Kidney (tissue), 14 donors: ENCODE results near the gene SLC2A9. TPM values are rescaled to one million over a fixed set of nuclear protein-coding genes. Genes with fewer than 3 reads are reported as not detected.

ENCODE experiments used
- DNase-seq, 5 donors: peaks; one replicate each; pipeline ENCODE4 v3.0.0-alpha.2; 2013 to 2020
- FAIRE-seq: peaks from 2 replicates; lab custom pipeline; 2012; peaks lifted over from hg19 to GRCh38; lab: Jason Lieb, UNC
- H3K27ac ChIP-seq, 2 donors: one replicate each; pipeline ENCODE4 v1.7.0; 2013; ENCODE audit warnings: low read depth in 2 of 2, low read length in 2 of 2, inconsistent platforms in 1 of 2
- H3K27me3 ChIP-seq: one replicate; pipeline ENCODE4 v1.7.1; 2013; ENCODE audit warnings: low read length, inconsistent platforms; ENCODE audit not compliant: control insufficient read depth, insufficient read depth
- H3K36me3 ChIP-seq, 3 donors: one replicate each; pipeline versions ENCODE4 v1.7.0 to v1.7.1; 2013; ENCODE audit warnings: low read length in 3 of 3, control low read depth in 1 of 3, inconsistent platforms in 1 of 3; ENCODE audit not compliant: insufficient read depth in 3 of 3, control insufficient read depth in 2 of 3
- H3K4me1 ChIP-seq, 3 donors: one replicate each; pipeline versions ENCODE4 v1.7.0 to v1.7.1; 2013; ENCODE audit warnings: low read length in 3 of 3, inconsistent platforms in 1 of 3, low read depth in 1 of 3; ENCODE audit not compliant: control insufficient read depth in 2 of 3, insufficient read depth in 2 of 3
- H3K4me3 ChIP-seq, 3 donors: one replicate each; pipeline versions ENCODE4 v1.7.0 to v1.8.1; 2013; ENCODE audit warnings: low read length in 3 of 3, control low read depth in 1 of 3, inconsistent platforms in 1 of 3
- H3K9ac ChIP-seq, 3 donors: one replicate each; pipeline versions ENCODE4 v1.7.0 to v1.7.1; 2013; ENCODE audit warnings: low read length in 3 of 3, control low read depth in 1 of 3, inconsistent platforms in 1 of 3
- H3K9me3 ChIP-seq, 3 donors: one replicate each; pipeline versions ENCODE4 v1.7.0 to v1.7.1; 2013; ENCODE audit warnings: low read length in 3 of 3, control low read depth in 1 of 3, inconsistent platforms in 1 of 3; ENCODE audit not compliant: control insufficient read depth in 2 of 3, insufficient read depth in 1 of 3
- CTCF ChIP-seq: IDR thresholded peaks from 3 replicates; pipeline ENCODE4 v1.5.1; 2012; ENCODE audit warnings: mild to moderate bottlenecking, moderate library complexity, borderline replicate concordance; ENCODE audit not compliant: insufficient read depth; ENCODE audit errors: extremely low read depth
- intact Hi-C: fragments of 100-400 bp; cut with DNase I; formaldehyde crosslinking; loops from one replicate; pipeline ENCODE4 v1.11.1; 2022
- polyA plus RNA-seq: library from polyadenylated mRNA; stranded (reverse); fragments of 350-450 nt; fragmentation: Illumina TruSeq; extraction: RNeasy Lipid Tissue Mini Kit (QIAGEN cat#74804); gene quantifications from one replicate; pipeline ENCODE4 v1.2.3, GENCODE V29; 2014; ENCODE audit warnings: low read depth, low replicate concordance; ENCODE audit not compliant: insufficient read depth
- total RNA-seq: library from RNA; stranded (reverse); fragmentation: NEBNext Ultra II Directional; extraction: Animal tissue kit (Norgen Biotek cat#: 25700); gene quantifications from one replicate; pipeline ENCODE4 v1.2.1, GENCODE V29; 2021
- donor health status: control.
- donor health status: control.
- donor health status: control.
- donor health status: control.
- donor health status: control.
- donor health status: DM: yes; HTN: yes; CAD: no.
- donor health status: Normal renal cell carcinoma (clear cell type).

SLC2A9 gene
- total and polyA plus RNA-seq, 2 donors from 2014 or later, result 41.5 to 47.6 TPM

- H3K9me3 ChIP-seq, result no peaks in the 10 kb centered on the region
- H3K27ac ChIP-seq, result peak overlapping the region; percentile 44 to 87
- intact Hi-C loops, result no loop called here
- FAIRE-seq, result no peak
- H3K4me1 ChIP-seq, result peaks cover 2 to 28% (median 22%) of the 10 kb centered on the region in 3 donors
- no peak for TF ChIP-seq CTCF
- peak overlapping the region in 1 of 3 donors; percentile 19 for H3K4me3 ChIP-seq
- no peaks in the 10 kb centered on the region for H3K36me3 ChIP-seq
- no peak overlapping the region for H3K9ac ChIP-seq
- peak in 1 of 5 donors; percentile 42 for DNase-seq
- H3K27me3 ChIP-seq, result no peaks in the 10 kb centered on the region
These were observed 12.8 kb upstream of the SLC2A9 start for GRCh38 chr4:10034136-10034535.

GRCh38 chr4:10033191-10033881, 12.0 kb upstream of the SLC2A9 start:
- no peak for TF ChIP-seq CTCF
- Histone ChIP-seq H3K9me3 (no peaks in the 10 kb centered on the region), H3K36me3 (no peaks in the 10 kb centered on the region), H3K4me3 (no peak overlapping the region), H3K4me1 (peaks cover 2 to 33% (median 22%) of the 10 kb centered on the region in 3 donors), H3K27me3 (no peaks in the 10 kb centered on the region), H3K9ac (no peak overlapping the region), H3K27ac (peak overlapping the region; percentile 44 to 87)
- FAIRE-seq, result no peak
- intact Hi-C loops, result no loop called here
- peak in 3 of 5 donors; percentile 49 to 58 (median 54) for DNase-seq

- Histone ChIP-seq H3K27me3 (no peaks in the 10 kb centered on the region), H3K36me3 (no peaks in the 10 kb centered on the region), H3K4me3 (no peak overlapping the region), H3K9ac (no peak overlapping the region), H3K4me1 (peaks cover 2 to 34% (median 22%) of the 10 kb centered on the region in 3 donors), H3K27ac (peak overlapping the region; percentile 44 to 87), H3K9me3 (no peaks in the 10 kb centered on the region)
- FAIRE-seq (no peak), DNase-seq (no peak)
- intact Hi-C loops, result no loop called here
- no peak for TF ChIP-seq CTCF
These were observed 11.3 kb upstream of the SLC2A9 start for GRCh38 chr4:10032625-10033024.
